ENCODE data around the gene MYD88.

DNA sequence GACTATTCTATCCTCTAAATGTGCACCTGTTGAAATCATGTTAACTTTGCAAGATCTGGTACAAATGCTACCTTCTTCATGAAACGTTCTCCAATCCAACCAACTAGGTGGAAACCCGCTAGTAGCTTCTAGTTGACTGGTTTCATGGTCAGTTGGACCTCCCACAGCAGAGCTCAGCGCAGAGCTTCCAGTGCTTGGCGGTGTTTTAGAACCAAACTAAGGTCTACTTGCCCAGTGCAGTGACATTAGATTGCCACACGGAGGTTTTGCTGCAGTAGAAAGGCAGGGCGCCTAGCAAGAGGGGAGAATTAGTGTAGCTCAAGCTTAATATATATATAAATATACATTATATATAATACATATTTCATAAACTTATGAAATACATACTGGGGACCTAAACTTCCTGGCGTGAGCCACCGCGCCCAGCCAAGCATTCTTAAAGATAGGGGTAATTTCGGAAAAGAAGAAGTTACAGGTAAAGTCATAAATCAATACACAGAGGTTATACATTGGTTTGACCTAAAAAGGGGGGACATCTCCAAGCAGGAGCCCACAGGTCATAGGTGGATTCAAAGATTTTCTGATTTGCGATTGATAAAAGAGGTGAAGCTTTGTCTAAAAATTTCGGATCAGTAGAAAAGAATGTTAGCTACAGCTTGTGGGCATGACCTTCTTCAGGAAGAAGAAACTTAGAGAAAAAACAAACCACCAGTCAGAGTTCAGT, 24.8 kb downstream of the MYD88 start:
- TF ChIP-seq, protein P1, sequence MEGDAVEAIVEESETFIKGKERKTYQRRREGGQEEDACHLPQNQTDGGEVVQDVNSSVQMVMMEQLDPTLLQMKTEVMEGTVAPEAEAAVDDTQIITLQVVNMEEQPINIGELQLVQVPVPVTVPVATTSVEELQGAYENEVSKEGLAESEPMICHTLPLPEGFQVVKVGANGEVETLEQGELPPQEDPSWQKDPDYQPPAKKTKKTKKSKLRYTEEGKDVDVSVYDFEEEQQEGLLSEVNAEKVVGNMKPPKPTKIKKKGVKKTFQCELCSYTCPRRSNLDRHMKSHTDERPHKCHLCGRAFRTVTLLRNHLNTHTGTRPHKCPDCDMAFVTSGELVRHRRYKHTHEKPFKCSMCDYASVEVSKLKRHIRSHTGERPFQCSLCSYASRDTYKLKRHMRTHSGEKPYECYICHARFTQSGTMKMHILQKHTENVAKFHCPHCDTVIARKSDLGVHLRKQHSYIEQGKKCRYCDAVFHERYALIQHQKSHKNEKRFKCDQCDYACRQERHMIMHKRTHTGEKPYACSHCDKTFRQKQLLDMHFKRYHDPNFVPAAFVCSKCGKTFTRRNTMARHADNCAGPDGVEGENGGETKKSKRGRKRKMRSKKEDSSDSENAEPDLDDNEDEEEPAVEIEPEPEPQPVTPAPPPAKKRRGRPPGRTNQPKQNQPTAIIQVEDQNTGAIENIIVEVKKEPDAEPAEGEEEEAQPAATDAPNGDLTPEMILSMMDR (IDR thresholded peaks at IDR 0.05) = no peak
- no peak for TF ChIP-seq POLR2AphosphoS5 (IDR thresholded peaks at IDR 0.05)
- no peak for TF ChIP-seq EP300 (IDR thresholded peaks at IDR 0.05)
- TF ChIP-seq POLR2A (IDR thresholded peaks at IDR 0.05) = no peak
